Calu3 (cell line): ENCODE measurements around the gene SLBP. TPM values are rescaled to one million over a fixed set of nuclear protein-coding genes. Genes with fewer than 3 reads are reported as not detected.

ENCODE experiments used
- BruUV-seq: library from RNA; stranded (reverse); fragments of 400-500 nt; replicated peaks from 2 replicates; lab custom pipeline; 2021; lab: Mats Ljungman, UMichigan
- CTCF ChIA-PET: fragments of 300-600 bp; sonication (Branson Sonifier 250); formaldehyde crosslinking; loops from one replicate; lab custom pipeline; 2022; ENCODE audit warnings: antibody characterized with exemption; lab: Charles Lee
- DNase-seq: peaks from one replicate; pipeline ENCODE4 v3.0.0; 2022
- H3K27ac Mint-ChIP-seq: one replicate; pipeline ENCODE4 v1.8.0; 2022; ENCODE audit warnings: mixed read lengths; ENCODE audit not compliant: unreplicated experiment
- H3K27me3 Mint-ChIP-seq: one replicate; pipeline ENCODE4 v1.8.0; 2022; ENCODE audit warnings: mixed read lengths; ENCODE audit not compliant: unreplicated experiment
- H3K36me3 Mint-ChIP-seq: one replicate; pipeline ENCODE4 v1.8.0; 2022; ENCODE audit warnings: mild to moderate bottlenecking, moderate library complexity, mixed read lengths; ENCODE audit not compliant: insufficient read depth, unreplicated experiment
- H3K4me1 Mint-ChIP-seq: one replicate; pipeline ENCODE4 v1.8.0; 2022; ENCODE audit warnings: mild to moderate bottlenecking, low read depth, mixed read lengths; ENCODE audit not compliant: unreplicated experiment
- H3K4me3 Mint-ChIP-seq: one replicate; pipeline ENCODE4 v1.8.0; 2022; ENCODE audit warnings: mild to moderate bottlenecking, low read depth, moderate library complexity, mixed read lengths; ENCODE audit not compliant: unreplicated experiment
- H3K9me3 Mint-ChIP-seq: one replicate; pipeline ENCODE4 v1.8.0; 2022; ENCODE audit warnings: low read depth, mixed read lengths; ENCODE audit not compliant: unreplicated experiment
- intact Hi-C: fragments of 100-400 bp; cut with micrococcal nuclease; formaldehyde crosslinking; loops from one replicate; pipeline ENCODE4 v1.10.0; 2022; ENCODE audit not compliant: unreplicated experiment
- total RNA-seq: library from RNA; stranded (reverse); gene quantifications from 2 replicates; pipeline ENCODE4 v1.2.3, GENCODE V29; 2022
- TF ChIP-seq, protein P1 (sequence below): fragments of 200-600 bp; IDR thresholded peaks from one replicate; pipeline ENCODE4 v1.8.0; 2022; ENCODE audit warnings: antibody characterized with exemption; ENCODE audit not compliant: unreplicated experiment

Gene SLBP
- total RNA-seq, 1 experiment from 2014 or later = 46.1 TPM

DNA sequence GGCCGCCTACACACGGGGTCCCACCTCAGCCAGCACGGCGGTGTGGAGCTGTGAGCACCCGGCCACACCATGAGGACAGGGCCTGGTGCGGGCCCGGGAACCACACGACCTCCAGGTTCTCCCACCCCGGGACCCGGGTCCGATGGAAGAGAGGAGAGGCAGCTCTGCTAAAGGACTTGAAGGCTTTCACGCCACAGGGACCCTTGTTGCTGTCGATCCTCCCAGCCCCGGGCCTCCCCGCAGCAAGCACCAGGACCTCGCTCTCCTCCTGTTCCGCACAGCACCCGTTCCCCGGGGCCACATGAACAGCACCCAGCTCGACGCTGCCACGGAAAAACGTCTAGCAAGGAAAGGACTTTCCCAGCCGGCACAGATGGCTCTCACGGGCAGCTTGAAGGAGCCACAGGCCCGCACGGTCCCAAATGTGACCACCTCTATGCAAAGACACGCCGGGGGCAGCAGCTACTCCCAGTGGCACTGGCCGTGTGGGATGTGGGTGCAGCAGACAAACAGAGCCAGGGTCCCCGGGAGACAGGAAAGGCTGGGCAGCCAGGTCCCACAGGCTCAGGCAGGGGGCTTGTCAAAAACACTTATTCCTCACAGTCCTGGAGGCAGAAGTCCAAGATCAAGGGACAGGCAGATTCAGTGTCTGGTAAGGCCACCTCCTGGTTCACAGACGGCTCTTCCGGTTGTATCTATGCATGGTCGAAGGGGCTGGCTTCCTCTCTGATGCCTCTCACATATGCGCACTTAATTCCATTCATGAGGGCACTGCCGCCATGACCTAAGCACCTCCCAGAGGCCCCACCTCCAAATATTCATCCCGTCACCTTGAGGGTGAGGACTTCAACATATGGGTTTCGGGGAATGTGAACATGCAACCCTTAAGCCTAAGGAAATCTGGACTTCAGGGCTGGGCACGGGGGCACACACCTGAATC lies 52.7 kb downstream of the SLBP start:
- no peaks in the 10 kb centered on the region for H3K36me3 Mint-ChIP-seq
- CTCF ChIA-PET = no interaction called here
- H3K27ac Mint-ChIP-seq = no peak overlapping the region
- BruUV-seq = no TSS peak
- no peaks in the 10 kb centered on the region for H3K9me3 Mint-ChIP-seq
- H3K4me1 Mint-ChIP-seq = no peaks in the 10 kb centered on the region
- H3K4me3 Mint-ChIP-seq = no peak overlapping the region
- TF ChIP-seq, protein P1, sequence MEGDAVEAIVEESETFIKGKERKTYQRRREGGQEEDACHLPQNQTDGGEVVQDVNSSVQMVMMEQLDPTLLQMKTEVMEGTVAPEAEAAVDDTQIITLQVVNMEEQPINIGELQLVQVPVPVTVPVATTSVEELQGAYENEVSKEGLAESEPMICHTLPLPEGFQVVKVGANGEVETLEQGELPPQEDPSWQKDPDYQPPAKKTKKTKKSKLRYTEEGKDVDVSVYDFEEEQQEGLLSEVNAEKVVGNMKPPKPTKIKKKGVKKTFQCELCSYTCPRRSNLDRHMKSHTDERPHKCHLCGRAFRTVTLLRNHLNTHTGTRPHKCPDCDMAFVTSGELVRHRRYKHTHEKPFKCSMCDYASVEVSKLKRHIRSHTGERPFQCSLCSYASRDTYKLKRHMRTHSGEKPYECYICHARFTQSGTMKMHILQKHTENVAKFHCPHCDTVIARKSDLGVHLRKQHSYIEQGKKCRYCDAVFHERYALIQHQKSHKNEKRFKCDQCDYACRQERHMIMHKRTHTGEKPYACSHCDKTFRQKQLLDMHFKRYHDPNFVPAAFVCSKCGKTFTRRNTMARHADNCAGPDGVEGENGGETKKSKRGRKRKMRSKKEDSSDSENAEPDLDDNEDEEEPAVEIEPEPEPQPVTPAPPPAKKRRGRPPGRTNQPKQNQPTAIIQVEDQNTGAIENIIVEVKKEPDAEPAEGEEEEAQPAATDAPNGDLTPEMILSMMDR = no peak
- no peaks in the 10 kb centered on the region for H3K27me3 Mint-ChIP-seq
- intact Hi-C loops = no loop called here
- no peak for DNase-seq

DNA sequence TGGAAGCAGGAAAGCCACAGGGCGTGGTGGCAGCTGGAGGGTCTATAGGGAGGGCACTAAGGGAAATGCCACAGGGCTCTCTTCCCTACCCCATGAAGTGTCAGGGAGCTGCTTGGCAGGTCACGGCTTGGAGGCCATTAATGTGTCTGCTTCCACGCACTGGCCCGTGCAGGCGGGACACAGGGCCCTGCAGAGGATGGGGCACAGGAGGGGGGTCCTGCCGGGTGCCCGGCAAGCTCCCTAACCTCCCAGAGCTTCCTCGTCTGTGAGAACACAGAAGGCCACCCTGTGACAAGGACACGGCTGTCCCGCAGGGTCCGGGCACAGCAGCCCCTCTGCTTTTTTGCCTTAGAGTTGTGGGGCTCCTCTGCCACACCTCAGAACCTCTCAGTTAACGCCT lies 53.5 kb downstream of the SLBP start:
- CTCF ChIA-PET = no interaction called here
- Mint-ChIP-seq H3K27ac (no peak overlapping the region), H3K27me3 (no peaks in the 10 kb centered on the region), H3K4me1 (no peaks in the 10 kb centered on the region), H3K4me3 (no peak overlapping the region), H3K9me3 (no peaks in the 10 kb centered on the region), H3K36me3 (no peaks in the 10 kb centered on the region)
- no peak for DNase-seq
- intact Hi-C loops = no loop called here
- BruUV-seq = no TSS peak
- TF ChIP-seq, protein P1 = no peak

DNA sequence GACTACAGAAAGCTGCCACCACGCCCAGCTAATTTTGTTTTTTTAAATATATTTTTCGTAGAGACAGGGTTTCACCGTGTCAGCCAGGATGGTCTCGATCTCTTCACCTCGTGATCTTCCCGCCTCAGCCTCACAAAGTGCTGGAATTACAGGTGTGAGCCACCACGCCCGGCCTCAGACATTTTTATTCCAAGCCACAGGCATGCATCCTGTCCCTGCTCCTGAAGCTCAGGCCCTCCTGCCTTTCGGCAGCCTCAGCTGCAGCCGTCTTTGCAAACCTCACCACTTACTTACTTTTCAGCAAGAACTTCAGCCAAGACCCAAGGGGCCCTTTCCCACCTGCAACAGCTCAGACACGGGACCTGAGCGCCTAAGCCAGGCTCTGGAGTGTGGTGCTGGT lies 54.0 kb downstream of the SLBP start:
- H3K27ac Mint-ChIP-seq = no peak overlapping the region
- intact Hi-C loops = no loop called here
- TF ChIP-seq, protein P1 = no peak
- H3K36me3 Mint-ChIP-seq = no peaks in the 10 kb centered on the region
- DNase-seq = no peak
- no peaks in the 10 kb centered on the region for H3K27me3 Mint-ChIP-seq
- BruUV-seq = no TSS peak
- no peaks in the 10 kb centered on the region for H3K4me1 Mint-ChIP-seq
- H3K4me3 Mint-ChIP-seq = no peak overlapping the region
- CTCF ChIA-PET = interaction anchor here (0.7 kb wide), 1 partner anchor 984 kb away, joined by 3 read pairs; the partner anchor contains the start of gene ATP5ME
- no peaks in the 10 kb centered on the region for H3K9me3 Mint-ChIP-seq

DNA sequence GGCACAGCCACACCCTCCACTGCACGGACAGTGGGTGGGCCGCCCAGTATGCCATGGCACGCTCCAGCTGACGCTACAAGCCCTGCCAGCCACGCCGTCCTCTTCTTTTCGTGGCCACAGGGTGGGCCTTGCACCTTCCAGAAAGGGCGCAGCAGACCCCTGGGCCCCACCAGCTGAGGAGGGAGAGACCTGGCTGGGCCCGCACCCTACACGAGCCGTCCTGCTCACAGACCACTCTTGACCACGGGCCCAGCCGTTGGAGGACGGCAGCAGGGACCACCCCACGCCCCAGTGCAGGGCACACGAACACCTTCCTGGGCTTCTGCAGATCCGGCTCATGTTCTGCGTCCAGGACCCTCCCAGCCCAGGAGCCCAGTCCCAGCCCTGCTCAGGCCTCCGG lies 55.1 kb downstream of the SLBP start:
- no TSS peak for BruUV-seq
- intact Hi-C loops = no loop called here
- TF ChIP-seq, protein P1 = no peak
- Mint-ChIP-seq H3K9me3 (no peaks in the 10 kb centered on the region), H3K27me3 (no peaks in the 10 kb centered on the region), H3K4me1 (no peaks in the 10 kb centered on the region), H3K4me3 (no peak overlapping the region), H3K36me3 (no peaks in the 10 kb centered on the region), H3K27ac (no peak overlapping the region)
- CTCF ChIA-PET = no interaction called here
- no peak for DNase-seq
